VCaP (cell line): ENCODE measurements around the gene OR10J5.
"Not testable (repeated sequence)": the region's sequence is repeated elsewhere in the genome, so short reads cannot be mapped to it uniquely, and the experiment has no call there.

ENCODE experiments used
- H3K27ac ChIP-seq: fragments of 450-650 bp; 2 replicates; pipeline ENCODE4 v1.5.1; 2017
- TF ChIP-seq, protein P1 (sequence below): fragments of 450-650 bp; conservative IDR thresholded peaks from 2 replicates; pipeline ENCODE4 v1.5.1; 2017; ENCODE audit warnings: mild to moderate bottlenecking, moderate library complexity

The OR10J5 gene

GRCh38 chr1:159509440-159510228 lies 26.2 kb downstream of the OR10J5 start:
- TF ChIP-seq, protein P1, sequence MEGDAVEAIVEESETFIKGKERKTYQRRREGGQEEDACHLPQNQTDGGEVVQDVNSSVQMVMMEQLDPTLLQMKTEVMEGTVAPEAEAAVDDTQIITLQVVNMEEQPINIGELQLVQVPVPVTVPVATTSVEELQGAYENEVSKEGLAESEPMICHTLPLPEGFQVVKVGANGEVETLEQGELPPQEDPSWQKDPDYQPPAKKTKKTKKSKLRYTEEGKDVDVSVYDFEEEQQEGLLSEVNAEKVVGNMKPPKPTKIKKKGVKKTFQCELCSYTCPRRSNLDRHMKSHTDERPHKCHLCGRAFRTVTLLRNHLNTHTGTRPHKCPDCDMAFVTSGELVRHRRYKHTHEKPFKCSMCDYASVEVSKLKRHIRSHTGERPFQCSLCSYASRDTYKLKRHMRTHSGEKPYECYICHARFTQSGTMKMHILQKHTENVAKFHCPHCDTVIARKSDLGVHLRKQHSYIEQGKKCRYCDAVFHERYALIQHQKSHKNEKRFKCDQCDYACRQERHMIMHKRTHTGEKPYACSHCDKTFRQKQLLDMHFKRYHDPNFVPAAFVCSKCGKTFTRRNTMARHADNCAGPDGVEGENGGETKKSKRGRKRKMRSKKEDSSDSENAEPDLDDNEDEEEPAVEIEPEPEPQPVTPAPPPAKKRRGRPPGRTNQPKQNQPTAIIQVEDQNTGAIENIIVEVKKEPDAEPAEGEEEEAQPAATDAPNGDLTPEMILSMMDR: no peak
- no peak overlapping the region for H3K27ac ChIP-seq

GRCh38 chr1:159508951-159509350 lies 26.9 kb downstream of the OR10J5 start:
- TF ChIP-seq, protein P1: no peak
- no peak overlapping the region for H3K27ac ChIP-seq

GRCh38 chr1:159505676-159506075 lies 30.1 kb downstream of the OR10J5 start:
- TF ChIP-seq, protein P1: no peak
- no peak overlapping the region for H3K27ac ChIP-seq

DNA sequence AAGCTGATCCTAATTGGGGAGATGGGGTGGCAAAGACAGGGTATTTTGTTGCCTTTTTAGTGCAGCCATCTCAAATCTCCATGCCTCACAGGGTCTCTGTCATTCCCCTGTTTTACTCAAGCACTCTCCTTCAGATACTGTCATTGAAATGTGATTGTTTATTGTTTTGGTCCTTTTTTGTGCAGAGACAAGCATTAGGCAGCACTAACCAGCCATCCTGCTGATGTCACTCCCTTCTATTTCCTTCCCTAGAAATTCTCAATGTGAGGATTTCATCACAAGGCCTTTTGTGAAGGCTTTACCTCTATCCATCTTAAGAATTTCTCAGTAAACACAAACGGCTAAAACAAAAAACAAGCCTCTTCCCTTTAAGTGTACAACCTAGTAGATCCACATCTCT lies 34.7 kb downstream of the OR10J5 start:
- no peak overlapping the region for H3K27ac ChIP-seq
- TF ChIP-seq, protein P1: no peak

GRCh38 chr1:159494513-159495210 lies 41.1 kb downstream of the OR10J5 start:
- H3K27ac ChIP-seq: not testable (repeated sequence)

GRCh38 chr1:159493354-159493753 lies 42.5 kb downstream of the OR10J5 start:
- TF ChIP-seq, protein P1: no peak
- no peak overlapping the region for H3K27ac ChIP-seq

- no peak overlapping the region for H3K27ac ChIP-seq
- TF ChIP-seq, protein P1: no peak
These were observed 43.1 kb downstream of the OR10J5 start for GRCh38 chr1:159492575-159493323.
